Kidney tubule cell (primary cell): ENCODE data around the gene SPSB1.

ENCODE experiments used
- DNase-seq: peaks from one replicate; pipeline ENCODE4 v3.0.0-alpha.2; 2018; ENCODE audit warnings: low spot score

The SPSB1 gene

GRCh38 chr1:9397047-9397446 lies 104.4 kb downstream of the SPSB1 start:
- DNase-seq: no peak

- DNase-seq: no peak
These were observed 105.4 kb downstream of the SPSB1 start for GRCh38 chr1:9397997-9398526.

GRCh38 chr1:9399510-9400424 lies 107.1 kb downstream of the SPSB1 start:
- DNase-seq: peak; percentile 34

- peak; percentile 73 for DNase-seq
These were observed 107.9 kb downstream of the SPSB1 start for GRCh38 chr1:9400425-9401079.

- no peak for DNase-seq
These were observed 108.4 kb downstream of the SPSB1 start for GRCh38 chr1:9401080-9401453.

- no peak for DNase-seq
These were observed 109.5 kb downstream of the SPSB1 start for GRCh38 chr1:9402256-9402616.

GRCh38 chr1:9402717-9403225 lies 110.1 kb downstream of the SPSB1 start:
- no peak for DNase-seq

- no peak for DNase-seq
These were observed 111.6 kb downstream of the SPSB1 start for GRCh38 chr1:9404117-9404914.

- no peak for DNase-seq
These were observed 113.4 kb downstream of the SPSB1 start for GRCh38 chr1:9406111-9406510.

GRCh38 chr1:9410737-9411297 lies 118.1 kb downstream of the SPSB1 start:
- no peak for DNase-seq

- peak; percentile 86 for DNase-seq
These were observed 120.6 kb downstream of the SPSB1 start for GRCh38 chr1:9413071-9413876.

GRCh38 chr1:9413877-9414213 lies 121.2 kb downstream of the SPSB1 start:
- no peak for DNase-seq

GRCh38 chr1:9416506-9416905 lies 123.8 kb downstream of the SPSB1 start:
- no peak for DNase-seq

GRCh38 chr1:9416918-9417500 lies 124.3 kb downstream of the SPSB1 start:
- DNase-seq: no peak

- no peak for DNase-seq
These were observed 125.0 kb downstream of the SPSB1 start for GRCh38 chr1:9417695-9418094.

- no peak for DNase-seq
These were observed 126.2 kb downstream of the SPSB1 start for GRCh38 chr1:9418851-9419250.
